Esophagus muscularis mucosa (tissue), 4 donors: ENCODE measurements around the gene LIN52. TPM values are rescaled to one million over a fixed set of nuclear protein-coding genes. Genes with fewer than 3 reads are reported as not detected.

ENCODE experiments used
- DNase-seq: peaks from one replicate; pipeline ENCODE4 v3.0.0-alpha.2; 2017; ENCODE audit errors: extremely low spot score
- H3K27ac ChIP-seq, 4 donors: fragments of 200-600 bp; sonication (generic); replicated peaks in 1 of 4; 1 replicate in 3 of 4; 2 replicates in 1 of 4; pipeline ENCODE4 v1.5.1; 2016 to 2019; ENCODE audit warnings: mild to moderate bottlenecking in 1 of 4
- H3K27me3 ChIP-seq, 4 donors: fragments of 200-600 bp; sonication (generic); one replicate each; pipeline versions ENCODE4 v1.5.1 to v1.6.0; 2016 to 2019
- H3K36me3 ChIP-seq, 4 donors: fragments of 200-600 bp; sonication (generic); one replicate each; pipeline ENCODE4 v1.5.1; 2016 to 2019
- H3K4me1 ChIP-seq, 4 donors: fragments of 200-600 bp; sonication (generic); one replicate each; pipeline ENCODE4 v1.5.1; 2016 to 2019
- H3K4me3 ChIP-seq, 4 donors: fragments of 200-600 bp; sonication (generic); 1 replicate in 2 of 4; 2 replicates in 2 of 4; pipeline ENCODE4 v1.5.1; 2016 to 2019; ENCODE audit warnings: mild to moderate bottlenecking in 4 of 4, moderate library complexity in 1 of 4
- H3K9me3 ChIP-seq, 4 donors: fragments of 200-600 bp; sonication (generic); 1 replicate in 3 of 4; 2 replicates in 1 of 4; pipeline ENCODE4 v1.5.1; 2016 to 2019
- CTCF ChIP-seq, 3 experiments: fragments of 200-600 bp in 2 of 3; fragments of 450-650 bp in 1 of 3; sonication (generic) in 2 of 3; IDR thresholded peaks; one replicate each; pipeline ENCODE4 v1.5.1; 2017 to 2019; ENCODE audit warnings: antibody characterized with exemption in 3 of 3, mild to moderate bottlenecking in 2 of 3, moderate library complexity in 1 of 3
- EP300 ChIP-seq: sonication (generic); formaldehyde crosslinking; IDR thresholded peaks from one replicate; pipeline ENCODE4 v1.6.1; 2017; ENCODE audit warnings: antibody characterized with exemption
- POLR2A ChIP-seq: fragments of 450-650 bp; IDR thresholded peaks from one replicate; pipeline ENCODE4 v1.6.1; 2017; ENCODE audit warnings: antibody characterized with exemption, moderate library complexity, mild to moderate bottlenecking, low read depth
- POLR2AphosphoS5 ChIP-seq, 2 donors: sonication (generic); formaldehyde crosslinking; IDR thresholded peaks; one replicate each; pipeline ENCODE4 v1.6.1; 2017; ENCODE audit warnings: antibody characterized with exemption in 2 of 2
- WGBS: methylation state at CpG from one replicate; pipeline ENCODE4 v1.1.5; 2018; 5-methylcytosine and 5-hydroxymethylcytosine counted together
- intact Hi-C: fragments of 100-400 bp; cut with DNase I; formaldehyde crosslinking; loops from one replicate; pipeline ENCODE4 v1.15.1; 2023
- total RNA-seq, 4 donors: library from RNA; depleted of rRNA; stranded (reverse); fragments of >200 nt; gene quantifications; one replicate each; pipeline versions ENCODE4 v1.1.0 to v1.2.1, GENCODE V29; 2016

Gene LIN52
- total RNA-seq, 4 donors from 2014 or later = 8.4 to 13.5 (median 11.7) TPM

DNA sequence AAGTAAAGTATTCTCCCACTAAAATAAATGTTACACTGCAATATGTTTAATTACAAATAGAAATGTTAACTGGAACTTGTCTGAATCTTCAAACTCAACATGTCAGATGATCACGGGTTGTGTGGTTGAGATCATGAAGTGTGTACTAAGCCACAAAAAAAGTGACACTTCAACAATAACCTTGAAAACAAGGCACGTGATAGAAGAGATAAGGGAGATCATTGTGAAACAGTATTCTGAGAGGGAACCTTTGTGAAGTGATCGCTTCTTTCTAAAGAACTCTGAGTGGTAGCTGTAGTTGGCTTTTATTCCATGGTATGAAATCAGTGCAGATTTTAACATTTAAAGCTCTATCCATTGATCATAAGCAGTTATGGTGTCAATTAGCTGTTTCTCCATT lies 60.0 kb downstream of the LIN52 start:
- intact Hi-C loops = no loop called here
- H3K4me3 ChIP-seq = no peak overlapping the region
- H3K27ac ChIP-seq = no peak overlapping the region
- no peaks in the 10 kb centered on the region for H3K9me3 ChIP-seq
- H3K4me1 ChIP-seq = peaks cover 7 to 20% (median 15%) of the 10 kb centered on the region in 4 donors
- DNase-seq = no peak
- TF ChIP-seq CTCF (IDR thresholded peaks at IDR 0.05) (no peak), POLR2AphosphoS5 (IDR thresholded peaks at IDR 0.05) (no peak), POLR2A (no peak), EP300 (no peak)
- WGBS = 95% methylated on average over 3 of the region's 3 CpGs
- no peaks in the 10 kb centered on the region for H3K27me3 ChIP-seq
- peaks cover 0 to 5% (median 0%) of the 10 kb centered on the region in 4 donors for H3K36me3 ChIP-seq

- H3K4me3 ChIP-seq = no peak overlapping the region
- H3K9me3 ChIP-seq = no peaks in the 10 kb centered on the region
- WGBS = 89% methylated on average over 1 of the region's 1 CpG
- no peak overlapping the region for H3K27ac ChIP-seq
- no peaks in the 10 kb centered on the region for H3K27me3 ChIP-seq
- no peak for DNase-seq
- no peak for TF ChIP-seq CTCF (IDR thresholded peaks at IDR 0.05)
- H3K4me1 ChIP-seq = peaks cover 0 to 1% (median 0%) of the 10 kb centered on the region in 4 donors
- peaks cover 0 to 5% (median 0%) of the 10 kb centered on the region in 4 donors for H3K36me3 ChIP-seq
- intact Hi-C loops = no loop called here
Observed at GRCh38 chr14:74147571-74147970, 62.8 kb downstream of the LIN52 start.

- WGBS = 80% methylated on average over 2 of the region's 2 CpGs
- TF ChIP-seq POLR2AphosphoS5 (IDR thresholded peaks at IDR 0.05) (no peak), POLR2A (no peak), CTCF (IDR thresholded peaks at IDR 0.05) (no peak), EP300 (no peak)
- Histone ChIP-seq H3K9me3 (no peaks in the 10 kb centered on the region), H3K4me1 (no peaks in the 10 kb centered on the region), H3K27me3 (no peaks in the 10 kb centered on the region), H3K36me3 (no peaks in the 10 kb centered on the region), H3K27ac (no peak overlapping the region), H3K4me3 (no peak overlapping the region)
- intact Hi-C loops = no loop called here
- no peak for DNase-seq
Observed at GRCh38 chr14:74148705-74149104, 63.9 kb downstream of the LIN52 start.

DNA sequence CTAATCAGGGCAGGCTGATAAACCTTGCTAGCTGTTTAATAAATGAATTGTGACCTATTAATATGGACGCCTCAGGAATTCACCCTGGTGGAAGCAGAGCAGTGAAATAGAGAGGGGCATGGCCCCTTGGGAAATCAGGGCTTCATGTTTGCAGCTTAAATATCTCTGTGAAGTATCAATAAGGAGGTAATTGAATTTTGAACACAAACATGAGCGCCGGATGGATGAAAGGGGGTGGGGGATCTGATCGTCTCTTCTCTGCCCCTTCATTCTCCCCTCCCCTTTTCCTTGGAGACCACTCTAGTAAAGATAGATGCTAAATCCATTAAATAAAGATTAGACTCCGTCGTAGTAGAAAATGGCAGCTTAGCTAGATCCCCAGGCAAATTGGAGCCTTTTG lies 70.5 kb downstream of the LIN52 start:
- Histone ChIP-seq H3K9me3 (no peaks in the 10 kb centered on the region), H3K27ac (no peak overlapping the region), H3K36me3 (peaks cover 0 to 11% (median 0%) of the 10 kb centered on the region in 4 donors), H3K4me3 (no peak overlapping the region), H3K4me1 (no peaks in the 10 kb centered on the region), H3K27me3 (no peaks in the 10 kb centered on the region)
- intact Hi-C loops = no loop called here
- WGBS = 74% methylated on average over 6 of the region's 6 CpGs
- TF ChIP-seq EP300 = no peak
- no peak for TF ChIP-seq POLR2A
- no peak for TF ChIP-seq POLR2AphosphoS5 (IDR thresholded peaks at IDR 0.05)
- TF ChIP-seq CTCF (IDR thresholded peaks at IDR 0.05) = no peak
- DNase-seq = no peak

- Histone ChIP-seq H3K27me3 (no peaks in the 10 kb centered on the region), H3K36me3 (peaks cover 0 to 11% (median 0%) of the 10 kb centered on the region in 4 donors), H3K4me3 (no peak overlapping the region), H3K27ac (no peak overlapping the region), H3K9me3 (no peaks in the 10 kb centered on the region), H3K4me1 (no peaks in the 10 kb centered on the region)
- DNase-seq = no peak
- TF ChIP-seq POLR2A = no peak
- no peak for TF ChIP-seq EP300
- TF ChIP-seq POLR2AphosphoS5 (IDR thresholded peaks at IDR 0.05) = no peak
- TF ChIP-seq CTCF (IDR thresholded peaks at IDR 0.05) = no peak
- 67% methylated on average over 1 of the region's 1 CpG for WGBS
- intact Hi-C loops = no loop called here
Observed at GRCh38 chr14:74155749-74156148, 71.0 kb downstream of the LIN52 start.
